PFSK-1 (cell line): ENCODE measurements around the gene CNGB1.

Experiments used
- FOXP2 ChIP-seq: optimal IDR thresholded peaks from 2 replicates; pipeline ENCODE3; 2011; ENCODE audit warnings: borderline replicate concordance, control low read depth, inconsistent platforms; ENCODE audit not compliant: insufficient read depth; ENCODE audit errors: extremely low read length, extremely low read depth
- POLR2AphosphoS5 ChIP-seq: IDR thresholded peaks from 2 replicates; pipeline ENCODE4 v1.6.1; 2012; ENCODE audit warnings: low read depth, mild to moderate bottlenecking, control low read depth, low read length, moderate library complexity
- SIN3A ChIP-seq: IDR thresholded peaks from 2 replicates; pipeline ENCODE4 v1.6.1; 2012; ENCODE audit warnings: mild to moderate bottlenecking, low read length, moderate library complexity, borderline replicate concordance; ENCODE audit not compliant: insufficient read depth
- TAF1 ChIP-seq: IDR thresholded peaks from 2 replicates; pipeline ENCODE4 v1.6.1; 2012; ENCODE audit warnings: low read length, control low read depth, borderline replicate concordance; ENCODE audit not compliant: insufficient read depth
- TF ChIP-seq, protein P1 (sequence below), 2 experiments: IDR thresholded peaks; 2 replicates each; pipeline versions ENCODE4 v1.6.1 to v1.8.0; 2011 to 2012; ENCODE audit warnings: low read depth in 2 of 2, low read length in 2 of 2, control low read depth in 1 of 2, inconsistent platforms in 1 of 2, mild to moderate bottlenecking in 1 of 2, moderate library complexity in 1 of 2; ENCODE audit not compliant: insufficient read depth in 1 of 2

DNA sequence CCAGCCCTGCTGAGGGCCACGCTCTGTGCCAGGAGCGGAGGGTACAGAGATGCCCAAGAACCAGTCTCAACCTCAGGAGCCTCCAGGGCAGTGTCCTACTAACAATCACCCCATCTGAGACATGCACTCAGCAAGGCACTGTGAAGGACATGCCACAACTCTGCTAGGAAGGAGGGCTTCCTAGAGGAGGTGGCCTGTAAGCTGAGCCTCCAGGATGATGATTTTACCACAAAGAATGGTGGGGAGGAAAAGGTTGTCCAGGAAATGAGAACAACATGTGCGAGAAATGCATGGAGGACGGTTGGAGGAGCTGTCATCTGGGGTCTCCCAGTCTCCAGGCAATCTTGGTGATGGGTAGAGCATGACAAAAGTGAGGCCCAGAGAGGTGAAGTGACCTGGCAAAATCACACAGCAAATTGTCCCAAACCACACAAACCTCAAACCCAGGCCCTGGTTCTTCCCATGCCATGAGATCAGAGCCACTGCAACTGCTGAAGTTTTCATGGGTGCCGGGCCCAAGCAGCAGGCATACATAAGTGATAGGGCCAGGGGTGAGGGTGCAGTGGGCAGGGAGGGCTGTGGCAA is 30.5 kb downstream of the CNGB1 start:
- TF ChIP-seq POLR2AphosphoS5 = no peak
- TF ChIP-seq, protein P1, sequence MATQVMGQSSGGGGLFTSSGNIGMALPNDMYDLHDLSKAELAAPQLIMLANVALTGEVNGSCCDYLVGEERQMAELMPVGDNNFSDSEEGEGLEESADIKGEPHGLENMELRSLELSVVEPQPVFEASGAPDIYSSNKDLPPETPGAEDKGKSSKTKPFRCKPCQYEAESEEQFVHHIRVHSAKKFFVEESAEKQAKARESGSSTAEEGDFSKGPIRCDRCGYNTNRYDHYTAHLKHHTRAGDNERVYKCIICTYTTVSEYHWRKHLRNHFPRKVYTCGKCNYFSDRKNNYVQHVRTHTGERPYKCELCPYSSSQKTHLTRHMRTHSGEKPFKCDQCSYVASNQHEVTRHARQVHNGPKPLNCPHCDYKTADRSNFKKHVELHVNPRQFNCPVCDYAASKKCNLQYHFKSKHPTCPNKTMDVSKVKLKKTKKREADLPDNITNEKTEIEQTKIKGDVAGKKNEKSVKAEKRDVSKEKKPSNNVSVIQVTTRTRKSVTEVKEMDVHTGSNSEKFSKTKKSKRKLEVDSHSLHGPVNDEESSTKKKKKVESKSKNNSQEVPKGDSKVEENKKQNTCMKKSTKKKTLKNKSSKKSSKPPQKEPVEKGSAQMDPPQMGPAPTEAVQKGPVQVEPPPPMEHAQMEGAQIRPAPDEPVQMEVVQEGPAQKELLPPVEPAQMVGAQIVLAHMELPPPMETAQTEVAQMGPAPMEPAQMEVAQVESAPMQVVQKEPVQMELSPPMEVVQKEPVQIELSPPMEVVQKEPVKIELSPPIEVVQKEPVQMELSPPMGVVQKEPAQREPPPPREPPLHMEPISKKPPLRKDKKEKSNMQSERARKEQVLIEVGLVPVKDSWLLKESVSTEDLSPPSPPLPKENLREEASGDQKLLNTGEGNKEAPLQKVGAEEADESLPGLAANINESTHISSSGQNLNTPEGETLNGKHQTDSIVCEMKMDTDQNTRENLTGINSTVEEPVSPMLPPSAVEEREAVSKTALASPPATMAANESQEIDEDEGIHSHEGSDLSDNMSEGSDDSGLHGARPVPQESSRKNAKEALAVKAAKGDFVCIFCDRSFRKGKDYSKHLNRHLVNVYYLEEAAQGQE (IDR thresholded peaks at IDR 0.05; ENCODE audit: insufficient read depth in 1 of 2, low read depth in 2 of 2, low read length in 2 of 2) = no peak
- TF ChIP-seq TAF1 = no peak
- TF ChIP-seq FOXP2 = no peak
- TF ChIP-seq SIN3A = no peak
